DMS114 treated with DMSO at 0.1 percent for 48 hours (cell line): ENCODE results near the gene IL10.
"Not testable (repeated sequence)": the region's sequence is repeated elsewhere in the genome, so short reads cannot be mapped to it uniquely, and the experiment has no call there.

ENCODE experiments used
- DNase-seq: peaks from one replicate; lab custom pipeline; 2025; ENCODE audit not compliant: unreplicated experiment; lab: John Stamatoyannopoulos, UW

The IL10 gene

DNA sequence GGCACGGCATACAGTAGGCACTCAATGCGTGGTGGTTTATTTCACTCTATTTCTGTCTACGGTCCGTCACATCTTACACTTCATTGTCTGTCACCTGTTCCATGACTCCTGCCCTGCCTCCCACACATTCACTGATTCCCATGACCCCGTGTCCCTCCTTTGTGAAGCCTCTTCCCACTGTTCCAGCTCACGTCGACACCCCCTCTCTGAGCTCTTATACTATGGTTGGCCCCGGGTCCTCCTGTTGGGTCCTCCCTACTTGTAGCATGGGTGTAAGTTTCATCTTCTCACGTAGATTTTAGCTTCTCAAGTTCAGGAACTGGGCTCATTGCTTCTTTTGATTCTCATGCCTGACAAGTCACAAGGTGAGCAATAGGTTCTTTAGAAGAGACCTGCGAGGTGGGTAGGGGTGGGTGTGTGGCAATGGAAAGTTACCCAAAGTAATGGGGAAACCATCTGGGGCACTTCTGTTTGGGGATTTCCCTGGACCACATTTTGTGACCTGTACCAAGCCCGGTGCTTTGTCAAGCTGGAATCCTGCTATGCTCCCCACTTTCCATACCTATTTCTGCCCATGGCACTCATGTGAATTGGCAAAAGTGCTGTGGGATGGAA lies 22.1 kb upstream of the IL10 start:
- DNase-seq, result no peak

DNA sequence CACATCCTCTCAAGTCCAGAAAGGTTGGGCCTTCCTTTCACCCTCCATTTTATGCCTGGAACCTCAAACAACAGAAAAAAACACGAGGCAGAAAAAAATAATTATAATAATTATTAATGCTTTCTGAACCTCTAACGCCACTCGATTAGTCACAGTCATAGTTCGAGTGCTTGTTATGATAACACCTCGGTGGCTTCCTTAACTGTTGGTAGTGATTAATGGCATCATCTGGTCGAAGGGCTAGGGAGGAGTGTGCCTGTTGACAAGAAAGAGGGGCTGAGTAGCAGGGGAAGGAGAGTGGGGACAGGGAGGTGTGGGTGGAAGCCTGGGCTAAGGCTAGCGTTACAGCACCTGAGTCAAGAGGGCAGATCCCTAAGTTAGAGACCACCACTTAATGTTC lies 21.3 kb upstream of the IL10 start:
- DNase-seq, result no peak

GRCh38 chr1:206792939-206793607 lies 20.8 kb upstream of the IL10 start:
- no peak for DNase-seq

- no peak for DNase-seq
These were observed 18.4 kb upstream of the IL10 start for GRCh38 chr1:206790502-206791250.

DNA sequence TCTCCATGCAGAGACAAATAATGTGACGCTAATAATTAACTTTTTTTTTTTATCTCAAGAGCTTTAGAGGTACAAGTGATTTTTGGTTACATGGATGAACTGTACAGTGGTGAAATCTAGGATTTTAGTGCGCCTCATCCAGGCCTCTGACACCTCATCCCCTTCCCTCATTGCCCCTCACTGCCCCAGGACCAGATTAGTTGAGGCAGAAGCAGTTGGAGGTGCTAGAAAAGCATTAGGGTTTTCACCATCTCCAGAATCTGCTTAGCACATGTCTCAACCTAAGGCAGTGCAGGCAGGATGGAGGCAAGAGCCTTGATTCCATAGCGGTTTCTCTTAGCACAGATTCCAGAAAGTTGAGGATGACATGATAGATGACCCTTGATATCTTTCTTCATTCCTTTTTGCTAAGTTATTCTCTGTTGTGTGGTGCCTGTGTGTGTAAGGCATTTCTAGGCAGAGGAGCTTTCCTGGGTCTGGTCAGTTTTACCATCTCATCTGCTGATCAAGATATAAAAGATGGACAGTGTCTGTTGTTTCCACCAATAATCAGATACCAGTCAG lies 16.3 kb upstream of the IL10 start:
- DNase-seq, result no peak

- DNase-seq, result no peak
These were observed 15.6 kb upstream of the IL10 start for GRCh38 chr1:206787891-206788290.

DNA sequence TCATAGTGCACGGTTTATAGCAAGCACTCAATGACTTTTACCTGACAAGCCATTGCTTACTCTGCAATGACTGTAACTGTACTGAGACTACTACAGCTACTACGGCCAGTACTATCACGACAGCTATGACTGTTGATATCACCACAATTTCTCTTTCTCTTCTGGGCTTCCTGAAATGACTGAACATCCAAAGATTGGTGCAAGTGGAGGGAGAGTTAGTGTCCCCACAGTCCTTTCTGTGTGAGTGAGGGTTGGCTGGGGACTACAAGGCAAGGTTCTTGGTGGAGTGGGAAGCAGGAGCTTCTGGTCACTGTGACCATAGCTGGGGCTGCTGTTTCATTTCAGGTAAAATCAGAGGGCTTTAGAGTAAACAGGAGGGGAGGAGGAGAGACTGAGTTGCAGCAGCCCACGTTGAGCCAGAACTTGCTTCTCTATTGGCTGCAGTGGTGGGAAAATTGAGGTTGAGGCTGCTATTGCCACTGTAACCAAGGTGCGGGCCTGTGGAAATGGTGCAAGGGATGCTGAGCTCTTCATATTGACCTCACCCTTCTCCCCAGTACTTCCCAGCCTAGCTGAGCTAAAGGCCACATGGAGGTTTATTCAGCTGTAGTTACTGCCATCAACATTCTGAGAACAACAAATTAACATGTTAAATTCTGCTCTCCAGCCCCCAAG lies 14.1 kb upstream of the IL10 start:
- DNase-seq, result no peak

- DNase-seq, result no peak
These were observed 13.0 kb upstream of the IL10 start for GRCh38 chr1:206785182-206785765.

DNA sequence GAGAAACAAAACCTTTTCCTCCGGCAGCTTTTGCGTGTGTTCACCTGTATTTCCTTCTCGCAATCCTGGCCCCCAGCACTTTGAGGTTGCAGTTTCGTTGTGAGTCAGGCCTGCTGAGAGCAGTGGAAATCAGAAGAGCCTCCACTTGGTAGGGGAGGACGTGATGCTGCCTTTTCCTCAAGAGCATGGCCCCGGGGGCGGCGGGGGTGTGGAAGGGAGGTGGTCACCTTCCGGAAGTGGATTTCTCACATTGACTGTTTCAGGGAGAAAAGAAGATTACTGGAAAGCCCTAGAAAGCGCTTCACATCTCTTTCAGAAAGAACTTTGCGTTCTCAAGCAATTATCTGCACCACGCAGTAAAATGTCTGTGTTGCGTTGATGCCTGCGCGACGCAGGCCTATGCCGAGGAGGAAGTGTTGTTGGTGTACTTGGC lies 12.2 kb upstream of the IL10 start:
- no peak for DNase-seq

GRCh38 chr1:206783506-206783905 lies 11.2 kb upstream of the IL10 start:
- DNase-seq, result no peak

DNA sequence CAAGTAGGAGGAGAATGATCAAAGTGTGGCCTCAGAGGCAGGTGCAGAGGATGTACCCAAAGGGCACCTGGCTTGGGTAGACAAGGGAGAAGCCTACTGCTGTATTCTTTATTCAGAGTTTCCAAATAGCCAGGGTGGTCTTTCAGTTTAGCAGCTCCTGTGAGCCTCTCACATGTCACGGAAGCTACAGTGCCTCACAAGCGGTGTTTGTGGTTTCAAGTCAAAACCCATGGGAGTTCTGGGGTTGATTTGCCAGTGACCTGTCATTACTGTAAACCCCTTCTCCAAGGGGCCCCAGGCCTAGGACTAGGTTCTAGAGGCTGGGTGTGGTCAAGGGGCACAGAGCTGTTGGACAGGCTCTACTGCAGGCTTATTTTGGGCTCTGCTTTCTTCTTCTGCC lies 10.2 kb upstream of the IL10 start:
- DNase-seq, result no peak

GRCh38 chr1:206779638-206780037 lies 7.3 kb upstream of the IL10 start:
- DNase-seq, result no peak

DNA sequence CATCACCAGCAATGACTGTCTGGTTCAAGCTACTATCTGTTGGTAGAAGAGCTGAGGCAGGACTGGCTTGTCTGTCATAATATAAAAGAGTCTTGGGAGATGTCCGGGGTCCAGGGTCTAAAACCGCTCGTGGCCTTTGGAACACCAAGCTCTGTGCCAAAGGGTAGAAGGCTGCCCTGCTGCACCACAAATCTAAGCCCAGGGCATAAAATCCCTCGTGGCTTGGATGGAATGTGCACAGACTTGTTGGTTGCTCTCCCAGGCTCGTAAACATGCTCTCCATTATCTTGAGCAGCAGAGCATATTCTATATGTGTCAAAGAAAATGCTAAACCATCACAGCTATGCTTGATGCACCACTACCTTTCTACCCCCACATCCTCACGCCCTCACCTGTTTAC lies 6.6 kb upstream of the IL10 start:
- DNase-seq, result not testable (repeated sequence)

DNA sequence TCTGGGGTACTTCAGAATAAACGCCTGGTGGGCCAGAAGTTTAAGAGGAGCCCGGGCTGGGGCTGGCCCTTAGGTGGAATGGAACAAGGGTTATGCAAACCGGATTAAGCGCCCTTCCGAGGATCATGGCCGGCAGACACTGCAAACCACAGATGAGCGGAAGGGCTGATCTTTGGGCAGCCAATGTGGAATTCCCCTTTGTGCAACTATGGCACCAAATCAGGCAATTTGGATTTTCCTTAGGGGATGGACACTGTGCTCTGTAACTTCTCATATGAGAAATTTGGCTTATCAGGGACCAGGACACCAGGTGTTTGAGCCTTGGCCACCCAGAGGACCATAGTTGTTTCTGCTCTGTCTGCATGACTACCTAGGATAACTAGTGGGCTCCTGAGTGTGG lies 5.7 kb upstream of the IL10 start:
- no peak for DNase-seq

- DNase-seq, result no peak
These were observed 3.9 kb upstream of the IL10 start for GRCh38 chr1:206776229-206776628.

DNA sequence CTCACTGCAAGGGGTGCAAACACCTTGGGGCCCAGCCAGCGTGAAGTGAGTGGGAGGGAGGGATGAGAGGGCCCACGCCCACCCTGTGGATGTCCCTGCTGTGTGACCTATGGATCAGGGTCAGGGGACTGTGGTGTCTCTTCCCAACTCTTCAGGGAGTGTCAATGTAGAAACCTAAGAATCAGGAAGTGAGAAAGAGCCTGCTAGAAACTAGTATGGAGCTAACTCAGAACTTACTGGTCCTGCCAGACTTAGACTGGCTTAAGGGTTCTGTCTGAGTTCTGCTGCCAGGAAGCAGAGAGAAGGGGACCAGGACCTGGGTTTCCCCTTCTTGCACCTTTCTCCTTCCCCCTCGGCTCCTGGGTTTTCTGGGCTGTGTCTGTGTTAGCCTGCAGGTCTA lies 1.8 kb upstream of the IL10 start:
- DNase-seq, result no peak

- DNase-seq, result no peak
These were observed 979 bp downstream of the IL10 start for GRCh38 chr1:206771338-206771692.

GRCh38 chr1:206770531-206771337 lies 1.6 kb downstream of the IL10 start, which contains the start of gene IL19:
Gene IL19 (plus strand): TSS chr1:206770773. CDS start chr1:206836663, 65,890 bp downstream.
- no peak for DNase-seq

DNA sequence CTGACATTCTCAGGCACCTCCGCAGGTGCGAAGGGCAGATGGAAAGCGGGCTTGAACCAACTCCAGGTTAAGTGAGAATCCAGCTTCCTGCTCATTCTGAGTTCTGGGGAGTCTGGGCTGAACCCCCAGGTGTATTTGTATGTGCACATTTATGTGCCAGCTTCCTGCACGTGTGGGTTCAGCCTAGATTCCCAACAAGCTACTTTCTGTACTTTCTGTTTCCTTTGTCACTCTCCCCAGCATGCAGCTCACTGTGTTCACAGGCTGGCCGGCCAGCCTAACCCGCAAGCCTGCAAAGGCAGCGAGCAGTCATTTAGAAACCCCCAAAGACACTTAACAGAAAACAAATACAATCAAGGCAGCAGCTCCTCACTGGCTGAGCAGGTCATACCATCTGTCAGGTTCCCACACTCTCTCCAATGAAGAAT lies 3.0 kb downstream of the IL10 start:
- DNase-seq, result no peak
